GM19043 (cell line): ENCODE results near the gene TRIOBP.

Source experiments
- ATAC-seq: cut with Tn5 transposase; IDR thresholded peaks from one replicate; pipeline ENCODE4 v1.9.1; 2021; ENCODE audit warnings: low read depth; ENCODE audit not compliant: unreplicated experiment

Gene TRIOBP

DNA sequence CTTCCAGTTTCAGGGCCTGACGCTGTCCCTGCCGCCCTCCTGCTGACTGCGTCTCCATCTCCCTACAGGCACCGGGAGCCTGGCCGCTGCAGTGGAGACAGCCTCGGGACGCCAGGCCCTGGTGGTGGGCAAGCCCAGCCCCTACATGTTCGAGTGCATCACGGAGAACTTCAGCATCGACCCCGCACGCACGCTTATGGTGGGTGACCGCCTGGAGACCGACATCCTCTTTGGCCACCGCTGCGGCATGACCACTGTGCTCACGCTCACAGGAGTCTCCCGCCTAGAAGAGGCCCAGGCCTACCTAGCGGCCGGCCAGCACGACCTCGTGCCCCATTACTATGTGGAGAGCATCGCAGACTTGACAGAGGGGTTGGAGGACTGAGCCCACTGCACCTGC, 31.4 kb upstream of the TRIOBP start:
- no peak for ATAC-seq

DNA sequence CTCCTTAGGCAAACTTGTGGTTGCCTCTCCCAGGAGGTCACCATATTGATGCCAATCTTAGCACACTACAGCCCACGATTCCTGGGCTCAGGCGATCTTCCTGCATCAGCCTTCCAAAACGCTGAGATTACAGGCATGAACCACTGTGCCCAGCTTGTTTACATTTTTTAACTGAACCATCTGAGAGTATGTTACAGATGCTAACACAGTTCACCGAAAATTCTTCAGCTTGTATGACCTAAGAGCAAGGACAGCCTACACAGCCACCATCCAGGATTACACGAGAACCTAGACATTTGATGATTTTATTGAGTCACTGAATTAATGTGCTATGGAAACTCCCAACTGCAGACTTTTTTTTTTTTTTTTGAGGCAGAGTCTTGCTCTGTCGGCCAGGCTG, 27.3 kb upstream of the TRIOBP start:
- no peak for ATAC-seq

DNA sequence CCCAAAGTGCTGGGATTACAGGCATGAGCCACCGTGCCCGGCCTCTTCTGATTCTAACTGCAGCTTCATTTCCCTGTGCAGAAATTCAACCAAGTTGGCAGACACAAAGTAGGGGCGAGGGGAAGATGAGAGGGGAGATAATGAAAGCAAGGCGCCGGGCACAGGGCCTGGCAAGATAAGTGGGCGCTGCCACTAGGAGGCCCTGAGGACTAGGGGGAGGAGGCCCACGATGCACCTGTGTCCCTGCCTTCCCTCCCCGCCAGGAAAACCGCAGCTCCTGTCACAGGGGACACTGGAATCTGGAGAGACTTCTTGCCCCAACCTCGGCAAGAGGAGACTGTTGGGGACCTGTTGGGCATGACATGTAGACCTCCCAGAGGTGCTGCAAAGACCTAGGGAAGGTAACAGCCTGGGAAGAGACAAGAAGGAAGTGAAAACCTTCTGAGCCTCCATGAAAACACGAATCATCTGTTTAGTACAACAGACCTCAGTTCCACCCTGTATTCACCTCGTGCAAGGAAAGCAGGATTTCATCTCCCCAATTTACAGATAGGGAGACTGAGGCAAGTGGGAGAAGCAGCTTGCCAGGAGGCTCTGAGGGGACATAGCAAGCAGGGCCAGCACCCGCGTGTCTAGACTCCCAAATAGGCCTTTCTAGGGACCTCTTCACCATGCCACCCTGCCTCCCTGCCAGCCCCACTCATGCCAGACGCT, 24.5 kb upstream of the TRIOBP start:
- no peak for ATAC-seq

DNA sequence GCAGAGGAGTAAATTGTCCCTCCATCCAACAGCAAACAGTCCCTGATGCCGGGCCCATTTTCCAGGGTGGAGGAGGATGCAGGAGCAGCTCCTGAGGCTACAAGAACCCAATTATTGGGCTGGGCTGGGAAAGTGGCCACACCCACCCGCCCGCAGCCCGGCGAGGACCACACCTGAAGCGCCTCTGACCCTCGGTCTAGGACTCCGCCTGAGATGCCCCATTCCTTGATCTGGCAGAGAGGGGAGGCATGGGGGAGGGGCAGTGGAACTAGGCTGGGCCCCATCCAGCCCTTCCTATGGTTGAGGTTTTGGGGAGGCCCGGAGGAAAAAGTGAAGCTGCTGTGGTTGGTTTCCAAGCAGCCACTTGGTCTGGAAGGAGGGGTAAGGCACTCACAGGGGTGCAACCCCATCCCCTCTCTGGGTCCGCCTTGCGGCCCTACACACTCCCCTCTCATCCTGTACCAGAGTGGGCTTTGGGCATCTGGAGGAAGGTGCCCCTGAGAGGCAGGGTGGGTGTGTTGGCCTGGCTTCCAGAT, 23.9 kb upstream of the TRIOBP start:
- ATAC-seq, result no peak

DNA sequence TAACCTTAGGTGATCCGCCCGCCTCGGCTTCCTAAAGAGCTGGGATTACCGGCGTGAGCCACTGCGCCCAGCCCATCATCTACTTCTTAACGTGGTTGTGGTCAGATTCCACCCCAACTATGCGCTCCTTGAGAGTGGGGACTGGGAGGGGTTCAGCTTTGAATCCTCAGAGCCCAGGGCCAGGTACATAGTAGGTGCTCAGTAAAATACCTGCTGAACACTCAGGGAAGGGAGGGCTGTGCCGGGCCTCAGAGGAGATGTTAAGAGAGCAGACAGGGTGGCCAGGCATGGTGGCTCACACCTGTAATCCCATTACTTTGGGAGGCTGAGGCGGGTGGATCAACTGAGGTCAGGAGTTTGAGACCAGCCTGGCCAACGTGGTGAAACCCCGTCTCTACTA, 22.6 kb upstream of the TRIOBP start:
- ATAC-seq, result no peak

DNA sequence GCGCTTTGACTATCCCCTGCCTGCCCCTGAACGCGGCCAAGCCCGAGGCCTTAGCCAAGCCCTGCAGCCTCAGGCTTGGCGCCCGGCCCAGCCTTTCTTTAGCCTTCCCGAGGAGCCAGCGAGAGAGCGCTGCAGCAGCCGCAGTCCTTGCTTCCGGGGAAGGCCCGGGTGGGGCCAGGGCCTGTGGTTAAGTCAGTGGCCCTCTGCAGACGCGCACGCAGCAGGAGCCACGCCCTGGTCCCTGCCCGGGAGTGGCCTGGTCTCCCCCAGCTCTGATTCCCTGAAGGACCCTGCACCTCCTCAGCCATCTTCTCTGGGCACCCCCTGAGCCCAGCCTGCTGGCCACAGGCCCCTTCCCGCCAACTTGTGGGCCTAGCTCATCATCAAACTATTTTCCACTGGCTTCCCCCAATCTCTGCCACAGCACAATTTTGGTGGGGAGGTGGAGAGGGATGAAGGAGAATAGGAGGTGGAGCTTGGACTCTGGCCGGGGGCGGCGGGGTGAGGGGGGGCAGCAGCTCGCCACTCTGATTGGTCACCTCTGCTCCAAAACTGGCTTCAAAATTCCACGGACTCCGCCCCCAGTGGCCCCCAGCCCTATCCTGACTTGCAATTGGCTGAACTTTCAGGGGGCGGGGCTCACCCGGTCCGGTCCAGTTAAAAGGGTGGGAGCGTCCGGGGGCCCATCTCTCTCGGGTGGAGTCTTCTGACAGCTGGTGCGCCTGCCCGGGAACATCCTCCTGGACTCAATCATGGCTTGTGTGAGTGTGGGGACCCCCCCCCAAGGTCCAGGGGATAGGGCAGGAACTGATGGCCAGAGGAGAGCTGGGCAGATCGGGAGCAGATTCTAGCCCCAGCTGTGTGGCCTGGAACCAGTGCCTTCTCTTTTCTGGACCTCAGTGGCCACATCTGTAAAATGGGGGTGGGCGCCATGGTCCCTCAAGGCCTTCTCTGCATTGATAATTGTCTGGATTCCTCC, 21.6 kb upstream of the TRIOBP start, which contains the start of gene LGALS1:
Gene LGALS1 (plus strand): TSS at position 686 of the 979 bp plus-strand sequence. CDS start 67 bp downstream, at position 753.
- peak; percentile 60 for ATAC-seq

DNA sequence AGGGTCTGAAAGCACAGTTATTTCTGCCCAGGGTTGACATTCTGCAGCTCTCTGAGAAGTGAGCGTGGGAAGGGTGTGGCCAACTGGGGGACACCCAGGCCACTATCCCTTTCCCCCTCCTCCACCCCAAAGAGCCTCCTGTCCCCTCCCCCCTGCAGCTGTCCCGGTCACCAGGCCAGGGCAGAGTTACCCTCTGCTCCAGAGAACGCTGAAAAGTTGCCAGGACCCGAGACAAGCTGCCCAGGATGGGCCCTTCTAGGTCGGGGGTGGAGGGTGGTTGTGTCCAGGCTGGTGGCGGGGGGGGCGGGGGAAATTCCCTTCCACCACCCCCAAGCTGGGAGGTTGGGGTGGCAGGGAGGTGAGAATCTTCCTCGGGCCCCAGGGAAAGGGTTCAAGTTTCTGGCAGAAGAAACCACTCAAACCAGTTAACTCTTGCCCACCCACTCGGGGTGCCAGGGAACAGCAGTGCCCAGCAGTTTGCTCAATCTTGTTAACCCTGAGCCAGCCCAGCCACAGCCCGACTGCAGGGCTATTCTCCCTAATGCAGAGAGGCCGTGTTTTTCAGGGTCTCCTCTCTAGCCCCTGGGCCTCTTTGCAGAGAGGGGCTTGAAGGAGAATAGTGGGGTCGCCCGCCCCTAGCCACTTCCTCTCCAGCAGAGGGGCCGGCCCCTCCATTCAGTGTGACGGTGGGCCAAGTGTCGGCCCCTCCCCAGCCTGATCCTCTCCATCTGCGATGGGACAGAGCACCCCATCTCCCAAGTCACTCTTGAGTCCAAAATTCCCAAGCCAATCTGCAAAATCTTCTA, 20.7 kb upstream of the TRIOBP start:
- ATAC-seq, result no peak

DNA sequence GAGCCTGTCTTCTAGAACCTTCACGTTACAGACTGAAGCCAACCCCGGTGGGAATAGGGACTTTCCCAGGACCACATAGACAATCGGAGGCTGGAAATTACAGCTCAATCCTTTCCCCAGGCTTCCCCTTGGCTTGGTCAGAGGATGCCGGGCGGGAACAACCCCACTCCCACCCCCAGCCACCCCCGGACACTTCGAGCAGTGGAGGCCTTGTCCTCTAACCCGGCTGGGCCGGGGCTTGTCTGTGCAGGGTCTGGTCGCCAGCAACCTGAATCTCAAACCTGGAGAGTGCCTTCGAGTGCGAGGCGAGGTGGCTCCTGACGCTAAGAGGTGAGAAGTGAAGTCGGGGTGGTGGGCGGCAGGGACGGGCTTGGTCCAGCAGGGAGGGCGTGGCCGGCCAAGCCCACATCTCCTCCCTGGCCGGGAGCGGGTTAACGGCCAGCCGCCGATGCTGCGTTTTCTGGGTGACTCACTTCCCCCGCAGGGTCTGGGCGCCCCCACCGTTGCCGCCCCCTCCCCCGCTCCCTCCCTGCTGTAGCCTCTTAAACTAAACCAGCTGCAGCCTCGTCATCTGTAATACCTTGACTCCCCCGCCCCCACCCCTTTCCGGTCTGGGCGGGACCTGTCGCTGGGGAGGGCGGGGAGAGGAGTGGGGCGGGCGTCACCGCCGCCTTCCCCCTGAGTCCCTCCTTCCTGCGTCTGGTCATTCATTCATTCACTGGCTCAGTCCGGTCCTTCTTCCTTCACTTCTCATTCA, 19.9 kb upstream of the TRIOBP start:
- ATAC-seq, result no peak

DNA sequence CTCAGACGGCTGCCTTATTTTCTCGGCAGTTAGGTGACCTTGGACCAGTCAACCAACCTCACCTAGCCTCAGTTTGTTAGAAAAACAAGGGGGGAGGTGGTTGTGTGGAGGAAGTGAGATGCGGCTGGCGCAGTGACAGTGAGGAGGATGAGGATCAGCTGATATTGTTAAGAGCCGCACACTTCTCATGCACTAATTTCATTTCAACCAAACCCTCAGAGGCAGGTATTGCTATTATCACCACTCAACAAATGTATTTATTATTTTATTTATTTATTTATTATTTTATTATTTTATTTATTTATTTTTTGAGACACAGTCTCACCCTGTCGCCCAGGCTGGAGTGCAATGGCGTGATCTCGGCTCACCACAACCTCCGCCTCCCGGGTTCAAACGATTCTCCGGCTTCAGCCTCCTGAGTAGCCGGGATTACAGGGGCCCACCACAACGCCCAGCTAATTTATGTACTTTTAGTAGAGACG, 19.3 kb upstream of the TRIOBP start:
- no peak for ATAC-seq

DNA sequence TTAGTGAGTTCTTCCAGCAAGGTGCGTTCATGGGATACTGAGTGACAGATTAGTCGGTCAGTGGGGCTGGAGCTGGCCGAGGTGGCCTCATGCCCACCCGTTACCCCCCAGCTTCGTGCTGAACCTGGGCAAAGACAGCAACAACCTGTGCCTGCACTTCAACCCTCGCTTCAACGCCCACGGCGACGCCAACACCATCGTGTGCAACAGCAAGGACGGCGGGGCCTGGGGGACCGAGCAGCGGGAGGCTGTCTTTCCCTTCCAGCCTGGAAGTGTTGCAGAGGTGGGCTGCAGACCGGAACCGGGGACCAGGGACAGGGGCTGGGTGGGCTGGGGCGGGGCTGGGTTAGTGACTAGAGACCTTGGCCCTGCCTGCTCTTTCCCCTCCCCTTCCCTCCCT, 18.5 kb upstream of the TRIOBP start:
- ATAC-seq, result no peak

DNA sequence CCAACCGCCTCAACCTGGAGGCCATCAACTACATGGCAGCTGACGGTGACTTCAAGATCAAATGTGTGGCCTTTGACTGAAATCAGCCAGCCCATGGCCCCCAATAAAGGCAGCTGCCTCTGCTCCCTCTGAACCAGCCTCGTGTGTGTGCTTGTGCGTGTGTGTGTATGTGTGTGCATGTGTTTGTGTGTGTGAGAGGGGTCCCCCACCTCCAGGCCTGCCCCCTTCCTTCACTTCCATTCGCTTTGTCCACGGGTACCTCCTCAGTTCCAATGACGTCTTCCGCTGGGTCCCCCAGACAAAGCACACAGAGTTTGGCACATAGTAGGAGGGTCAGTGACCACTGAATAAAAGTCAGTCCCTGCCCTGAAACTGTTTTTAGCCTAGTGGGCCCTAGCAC, 17.2 kb upstream of the TRIOBP start:
- ATAC-seq, result no peak

DNA sequence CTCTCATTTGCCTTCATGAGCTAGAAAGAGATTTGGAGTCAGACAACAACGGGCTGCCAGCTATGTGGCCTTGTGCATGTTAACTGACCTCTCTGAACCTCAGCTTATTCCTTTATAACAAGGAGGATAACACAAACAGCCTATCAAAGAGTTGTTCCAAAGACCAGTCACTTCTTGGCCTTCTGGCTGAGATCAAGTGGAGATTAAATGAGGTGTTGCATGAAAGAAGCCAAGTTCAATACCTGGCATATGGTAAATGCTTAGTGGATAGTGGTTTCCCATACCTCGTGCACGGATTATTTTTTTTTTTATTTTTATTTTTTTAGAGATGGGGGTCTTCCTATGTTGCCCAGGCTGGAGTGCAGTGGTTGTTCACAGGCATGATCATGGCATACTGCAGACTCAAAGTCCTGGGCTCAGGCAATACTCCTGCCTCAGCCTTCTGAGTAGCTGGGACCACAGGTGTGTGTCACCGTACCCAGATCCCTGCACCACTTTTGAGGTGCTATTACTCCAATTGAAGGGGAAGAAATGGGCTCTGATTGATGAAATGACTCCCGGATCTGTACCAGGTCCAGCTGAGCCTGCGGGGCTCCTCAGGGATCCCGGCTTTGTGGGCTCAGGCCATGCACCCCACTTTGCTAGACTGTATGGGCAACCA, 16.5 kb upstream of the TRIOBP start:
- no peak for ATAC-seq

DNA sequence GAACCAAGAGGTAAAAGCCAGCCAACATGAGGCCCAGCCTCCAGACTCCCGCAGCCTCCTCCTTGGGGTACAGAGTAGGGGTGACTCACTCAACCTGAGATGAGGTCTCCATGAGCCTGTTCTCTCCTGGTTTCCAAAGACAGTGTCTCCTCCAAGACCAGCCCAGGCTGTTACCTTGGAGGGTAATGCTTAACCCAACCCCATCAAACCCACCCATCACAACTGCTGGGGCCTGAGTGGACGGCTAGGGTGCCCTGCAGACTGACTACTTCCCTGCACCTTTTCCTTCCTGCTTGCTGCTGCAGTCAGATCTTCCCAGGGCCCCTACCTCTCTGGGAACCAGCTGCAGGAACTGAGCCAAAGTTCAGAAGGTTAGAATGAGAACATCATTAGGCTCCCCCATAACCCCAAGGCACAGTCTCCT, 15.8 kb upstream of the TRIOBP start:
- no peak for ATAC-seq

DNA sequence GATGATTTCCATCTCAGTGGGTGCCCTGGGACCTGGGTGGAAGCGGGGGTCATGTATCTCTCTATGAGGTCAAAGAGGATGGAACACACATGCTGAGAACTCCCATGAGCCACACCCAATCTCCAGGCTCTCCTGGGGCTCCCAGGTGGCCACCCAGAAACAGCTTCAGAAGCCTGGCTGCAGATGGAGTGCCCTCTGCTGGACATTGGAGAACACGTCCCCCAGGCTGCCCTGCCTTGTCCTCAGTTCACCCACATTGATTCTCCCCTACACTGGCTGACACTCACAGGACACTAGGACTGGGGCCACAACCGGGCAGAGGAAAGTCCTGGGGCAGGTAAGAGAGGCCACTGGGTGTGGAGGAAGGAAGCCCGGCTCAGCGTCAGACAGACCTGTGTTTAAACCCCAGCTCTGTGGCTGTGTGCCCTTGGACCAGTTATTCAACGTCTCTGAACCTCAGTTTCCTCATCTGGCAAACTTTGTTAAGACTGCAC, 15.2 kb upstream of the TRIOBP start:
- ATAC-seq, result no peak

DNA sequence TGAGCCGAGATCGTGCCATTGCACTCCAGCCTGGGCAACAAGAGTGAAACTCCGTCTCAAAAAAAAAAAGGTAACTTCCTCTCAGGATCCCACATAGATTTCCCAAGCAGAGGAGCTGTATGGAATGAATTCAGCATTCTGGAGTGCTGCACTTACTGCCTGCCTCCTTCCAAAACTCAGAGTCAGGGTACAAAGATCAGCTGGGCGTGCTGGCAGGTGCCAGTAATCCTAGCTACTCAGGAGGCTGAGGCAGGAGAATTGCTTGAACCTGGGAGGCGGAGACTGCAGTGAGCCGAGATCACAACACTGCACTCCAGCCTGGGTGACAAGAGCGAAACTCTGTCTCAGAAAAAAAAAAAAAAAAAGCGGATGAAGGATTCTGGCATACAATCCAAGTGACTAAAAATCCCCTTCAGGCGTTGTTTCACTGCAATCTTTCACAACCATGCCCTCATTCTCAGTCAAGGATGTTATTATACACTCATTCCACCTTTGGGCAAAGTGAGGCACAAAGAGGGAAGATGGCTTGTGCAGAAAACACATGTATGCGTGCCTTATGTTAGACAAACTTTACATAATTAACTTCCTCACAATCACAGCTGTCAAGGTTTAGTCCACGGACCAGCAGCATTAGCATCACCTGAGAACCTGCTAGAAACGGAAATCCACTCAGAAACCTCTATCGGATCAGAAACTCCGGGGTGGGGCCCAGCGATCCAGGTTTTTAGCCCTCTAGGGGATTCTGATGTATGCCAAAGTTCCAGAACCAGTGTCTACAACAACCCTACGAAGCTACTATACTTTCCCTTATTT, 11.8 kb upstream of the TRIOBP start:
- no peak for ATAC-seq

DNA sequence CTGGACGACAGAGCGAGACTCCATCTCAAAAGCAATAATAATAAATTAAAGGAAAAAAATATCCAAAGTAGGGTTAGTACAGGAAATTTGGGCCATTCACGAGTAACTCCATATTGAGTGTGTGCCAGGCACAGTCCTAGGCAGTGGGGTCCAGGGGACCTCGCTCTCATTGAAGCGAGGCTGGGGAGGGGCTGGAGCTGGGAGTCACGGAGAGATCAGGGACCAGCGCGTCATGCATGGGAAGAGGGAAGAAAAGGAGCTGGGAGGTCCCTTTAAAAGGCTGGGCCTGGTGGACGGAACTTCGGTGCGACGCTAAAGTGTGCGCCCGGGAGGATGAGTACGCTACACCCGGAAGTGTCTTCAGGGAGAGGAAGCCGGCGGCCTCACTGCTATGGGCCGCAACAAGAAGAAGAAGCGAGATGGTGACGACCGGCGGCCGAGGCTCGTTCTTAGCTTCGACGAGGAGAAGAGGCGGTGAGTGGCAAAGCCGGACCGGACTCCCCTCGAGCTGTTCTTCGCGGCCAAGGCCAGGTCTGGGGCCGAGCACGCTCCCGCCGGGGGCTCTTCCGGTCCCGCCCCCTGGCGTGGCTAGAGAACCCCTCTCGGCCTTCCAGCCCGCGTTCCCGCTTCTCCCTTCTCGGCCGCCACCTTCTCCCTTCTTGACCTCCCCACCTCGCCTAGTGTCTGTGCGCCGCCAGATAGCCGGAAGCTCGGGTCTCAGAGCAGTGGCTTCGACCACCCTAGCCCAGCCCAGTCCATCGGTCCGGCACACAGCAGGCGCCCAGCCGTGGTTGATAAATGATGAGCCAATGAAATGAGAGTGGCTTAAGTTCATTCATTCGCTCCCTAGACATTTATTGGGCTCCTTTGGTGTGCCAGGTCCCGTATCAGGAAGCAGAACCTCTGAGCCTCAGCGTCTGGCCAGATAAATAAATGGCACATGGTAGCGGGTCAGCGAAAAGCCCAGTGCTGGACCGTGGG, 10.6 kb upstream of the TRIOBP start, which contains the start of gene NOL12:
Gene NOL12 (plus strand): TSS at position 342 of the 981 bp plus-strand sequence. CDS start 50 bp downstream, at position 392.
- peak; percentile 53 for ATAC-seq

DNA sequence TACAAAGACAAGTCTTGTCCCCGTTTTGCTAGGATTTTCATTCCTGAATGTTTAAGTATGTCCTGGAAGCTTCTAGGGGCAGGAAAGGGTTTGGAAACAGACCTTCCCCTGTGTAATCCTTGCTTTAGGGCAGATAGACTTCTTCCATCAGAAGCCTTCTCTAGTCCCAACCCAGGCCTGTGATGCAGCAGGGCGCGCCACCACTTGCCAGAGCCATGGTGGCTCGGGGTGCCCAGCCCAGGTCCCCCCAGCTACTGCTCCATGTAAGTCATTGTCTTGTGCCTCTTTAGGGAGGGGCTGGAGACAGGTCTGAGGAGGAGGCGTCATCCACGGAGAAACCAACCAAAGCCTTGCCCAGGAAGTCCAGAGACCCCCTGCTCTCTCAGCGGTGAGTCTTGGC, 6.4 kb upstream of the TRIOBP start:
- no peak for ATAC-seq
